ENCODE data around the gene CWC27.

GRCh38 chr5:65017636-65018035 is 248.9 kb downstream of the CWC27 start:
- TF ChIP-seq, protein P1, sequence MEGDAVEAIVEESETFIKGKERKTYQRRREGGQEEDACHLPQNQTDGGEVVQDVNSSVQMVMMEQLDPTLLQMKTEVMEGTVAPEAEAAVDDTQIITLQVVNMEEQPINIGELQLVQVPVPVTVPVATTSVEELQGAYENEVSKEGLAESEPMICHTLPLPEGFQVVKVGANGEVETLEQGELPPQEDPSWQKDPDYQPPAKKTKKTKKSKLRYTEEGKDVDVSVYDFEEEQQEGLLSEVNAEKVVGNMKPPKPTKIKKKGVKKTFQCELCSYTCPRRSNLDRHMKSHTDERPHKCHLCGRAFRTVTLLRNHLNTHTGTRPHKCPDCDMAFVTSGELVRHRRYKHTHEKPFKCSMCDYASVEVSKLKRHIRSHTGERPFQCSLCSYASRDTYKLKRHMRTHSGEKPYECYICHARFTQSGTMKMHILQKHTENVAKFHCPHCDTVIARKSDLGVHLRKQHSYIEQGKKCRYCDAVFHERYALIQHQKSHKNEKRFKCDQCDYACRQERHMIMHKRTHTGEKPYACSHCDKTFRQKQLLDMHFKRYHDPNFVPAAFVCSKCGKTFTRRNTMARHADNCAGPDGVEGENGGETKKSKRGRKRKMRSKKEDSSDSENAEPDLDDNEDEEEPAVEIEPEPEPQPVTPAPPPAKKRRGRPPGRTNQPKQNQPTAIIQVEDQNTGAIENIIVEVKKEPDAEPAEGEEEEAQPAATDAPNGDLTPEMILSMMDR (IDR thresholded peaks at IDR 0.05), result no peak
- no peak for TF ChIP-seq ZFX (IDR thresholded peaks at IDR 0.05; ENCODE audit: borderline replicate concordance)
